Endometrium (tissue), 2 donors: ENCODE results near the gene MOCS2.

ENCODE experiments used
- FAIRE-seq: peaks from 2 replicates; lab custom pipeline; 2012; peaks lifted over from hg19 to GRCh38; lab: Jason Lieb, UNC
- donor health status: control.
- donor health status: control.

MOCS2 gene

DNA sequence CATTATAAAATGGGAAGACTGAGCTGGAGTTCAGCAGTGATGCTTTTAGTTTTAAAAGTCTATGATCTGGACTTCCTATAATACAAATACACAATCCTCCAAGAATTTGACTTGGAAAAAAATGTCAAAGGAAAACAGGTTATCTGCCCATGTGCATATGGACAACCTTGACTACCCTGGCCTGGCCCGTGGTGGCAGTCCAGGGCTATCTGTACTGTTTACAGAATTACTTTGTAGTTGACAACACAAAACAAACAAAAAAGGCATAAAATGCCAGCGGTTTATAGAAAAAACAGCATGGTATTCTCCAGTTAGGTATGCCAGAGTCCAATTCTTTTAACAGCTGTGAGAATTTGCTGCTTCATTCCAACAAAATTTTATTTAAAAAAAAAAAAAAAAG, 17.3 kb downstream of the MOCS2 start:
- no peak for FAIRE-seq

DNA sequence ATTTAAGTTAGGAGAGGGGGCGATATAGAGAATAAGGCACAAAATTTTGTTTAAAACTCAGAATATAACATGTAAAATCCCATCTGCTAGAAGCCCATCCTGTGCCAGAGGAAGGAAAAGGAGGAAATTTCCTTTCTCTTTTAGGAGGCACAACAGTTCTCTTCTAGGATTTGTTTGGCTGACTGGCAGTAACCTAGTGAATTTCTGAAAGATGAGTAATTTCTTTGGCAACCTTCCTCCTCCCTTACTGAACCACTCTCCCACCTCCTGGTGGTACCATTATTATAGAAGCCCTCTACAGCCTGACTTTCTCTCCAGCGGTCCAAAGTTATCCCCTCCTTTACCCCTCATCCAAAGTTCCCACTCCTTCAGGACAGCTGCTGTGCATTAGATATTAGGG, 18.3 kb downstream of the MOCS2 start:
- FAIRE-seq = no peak

DNA sequence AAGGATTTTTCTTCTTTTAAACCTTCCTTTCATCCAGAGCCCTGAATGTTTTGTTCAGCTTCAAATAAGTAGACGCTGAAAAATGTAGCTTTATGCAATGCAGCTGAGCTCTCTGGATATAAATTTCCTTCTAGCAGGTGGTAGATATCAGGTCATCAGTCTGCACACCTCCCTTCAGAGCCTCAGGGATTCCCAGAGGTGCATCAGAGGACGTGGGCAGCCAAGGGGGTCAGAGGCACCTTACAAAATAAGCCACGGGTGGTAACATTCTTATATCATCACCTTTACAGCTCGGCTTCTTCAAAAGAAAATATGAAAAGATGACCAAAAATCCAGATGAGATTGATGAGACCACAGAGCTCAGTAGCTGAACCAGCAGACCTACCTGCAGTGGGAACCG, 19.3 kb downstream of the MOCS2 start:
- no peak for FAIRE-seq

DNA sequence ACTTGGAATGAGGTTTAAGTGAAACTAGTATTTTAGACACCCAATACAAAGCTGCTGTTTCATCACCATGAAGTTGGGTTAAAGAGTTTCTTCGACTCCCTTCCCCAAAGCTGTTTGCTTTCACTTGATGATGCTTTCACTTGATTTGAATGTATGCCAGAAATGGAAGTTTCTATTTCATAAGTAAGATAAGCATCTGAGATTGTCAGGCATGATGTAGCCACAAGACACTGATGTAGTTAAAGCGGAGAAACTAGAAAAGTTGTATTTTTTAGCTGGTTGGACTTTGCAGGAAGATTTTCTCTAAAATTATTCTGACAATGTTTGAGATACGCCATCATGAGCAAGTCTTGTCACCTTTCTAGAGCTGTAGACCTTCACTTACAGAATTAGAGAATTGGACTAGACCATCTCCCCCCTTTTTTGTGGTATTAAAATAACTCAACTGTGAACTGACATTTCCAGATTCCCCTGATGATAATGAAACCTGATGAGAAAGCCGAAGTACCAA, 20.0 kb downstream of the MOCS2 start:
- FAIRE-seq = no peak

DNA sequence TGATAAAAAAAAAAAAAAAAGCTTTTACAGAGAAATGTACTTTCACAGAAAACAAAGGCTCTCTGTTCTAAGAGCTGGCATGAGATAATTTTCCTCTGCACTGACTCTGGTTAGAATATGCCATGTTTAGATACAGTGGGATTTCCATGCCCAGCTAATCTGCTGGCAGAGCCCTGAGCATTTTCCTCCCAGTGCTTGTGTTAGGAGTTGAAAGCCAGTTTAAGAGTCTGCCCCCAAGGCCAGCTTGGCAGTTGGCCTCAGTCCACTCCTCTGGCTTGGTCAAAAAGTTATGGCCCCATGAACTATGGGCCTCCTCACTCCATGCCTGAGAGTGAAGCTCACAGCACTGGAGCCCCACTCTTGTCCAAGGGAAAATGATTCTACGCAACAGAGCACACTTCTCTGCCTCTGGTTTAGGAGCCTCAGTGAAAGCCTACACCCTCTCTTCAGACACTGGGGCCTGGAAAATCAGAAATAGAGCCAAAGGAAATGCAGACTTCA, 21.9 kb downstream of the MOCS2 start:
- no peak for FAIRE-seq

DNA sequence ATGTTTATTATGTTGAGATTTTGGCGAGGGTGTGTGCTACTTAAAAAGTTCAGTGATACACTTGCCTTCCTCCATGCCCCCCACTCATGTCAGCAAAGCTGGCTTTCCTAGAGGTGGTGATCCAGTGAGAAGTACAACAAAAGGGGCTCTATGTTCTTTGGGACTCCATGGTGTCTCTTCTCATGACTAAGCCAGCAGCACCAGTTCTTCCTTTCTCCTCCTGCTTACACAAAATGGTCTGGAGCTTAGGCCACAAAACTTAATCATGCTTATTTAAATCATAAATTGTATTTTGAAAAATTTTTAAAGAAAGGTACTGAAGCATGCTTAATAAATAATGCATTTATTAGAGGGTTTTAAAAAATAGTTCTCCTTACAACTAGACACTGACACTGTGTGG, 22.4 kb downstream of the MOCS2 start:
- FAIRE-seq = no peak

DNA sequence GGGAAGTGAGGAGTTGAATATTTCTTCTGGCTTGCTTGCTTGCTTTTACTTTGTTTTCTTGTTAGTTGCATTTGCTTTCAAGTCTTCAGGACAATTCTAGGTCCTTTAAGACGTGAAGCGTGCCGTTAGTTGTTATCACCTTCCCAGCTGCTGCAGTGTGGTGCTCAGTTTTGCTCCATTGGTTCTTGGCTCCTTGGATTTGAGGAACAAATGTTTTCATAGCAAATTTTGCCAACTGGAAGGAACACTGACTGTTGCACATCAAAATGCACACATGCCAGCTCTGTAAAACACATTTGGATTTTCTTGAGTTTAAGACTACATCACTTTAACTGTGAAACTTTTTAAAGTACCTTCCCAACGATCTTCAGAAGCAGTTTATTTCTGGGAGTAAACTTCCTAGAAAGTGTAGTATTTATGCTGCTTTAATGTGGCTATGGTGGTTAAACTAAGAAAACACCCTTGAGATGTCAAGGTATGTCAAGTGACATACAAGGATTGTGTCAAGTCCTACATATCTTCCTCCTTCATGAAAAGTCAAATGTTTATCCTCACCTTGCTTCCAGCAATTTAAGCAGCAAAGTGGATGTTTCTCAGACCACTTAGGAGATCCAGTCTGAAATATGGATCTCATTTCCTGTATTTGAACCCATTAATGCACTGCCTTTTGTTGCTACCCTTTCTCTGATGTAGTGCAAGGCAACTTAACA, 24.9 kb downstream of the MOCS2 start:
- no peak for FAIRE-seq

DNA sequence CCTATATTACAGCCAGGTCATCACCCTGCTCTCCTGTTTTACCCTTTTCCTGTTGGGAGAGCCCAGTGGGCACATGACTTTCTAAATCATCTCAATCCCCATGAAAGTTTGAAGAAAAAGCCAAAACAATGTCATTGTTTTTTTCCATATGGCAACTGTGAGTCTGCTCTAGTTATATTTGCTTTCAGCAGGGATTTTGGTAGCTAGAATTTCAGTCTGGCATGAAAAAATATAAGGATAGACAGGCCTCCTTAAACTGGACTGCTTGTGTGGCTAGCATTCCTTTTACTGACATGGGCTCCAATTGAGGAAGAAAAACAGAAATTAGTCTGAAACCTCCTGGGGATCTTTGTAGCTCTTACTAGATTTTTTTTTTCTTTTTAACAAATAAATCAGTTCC, 25.6 kb downstream of the MOCS2 start:
- FAIRE-seq = no peak

DNA sequence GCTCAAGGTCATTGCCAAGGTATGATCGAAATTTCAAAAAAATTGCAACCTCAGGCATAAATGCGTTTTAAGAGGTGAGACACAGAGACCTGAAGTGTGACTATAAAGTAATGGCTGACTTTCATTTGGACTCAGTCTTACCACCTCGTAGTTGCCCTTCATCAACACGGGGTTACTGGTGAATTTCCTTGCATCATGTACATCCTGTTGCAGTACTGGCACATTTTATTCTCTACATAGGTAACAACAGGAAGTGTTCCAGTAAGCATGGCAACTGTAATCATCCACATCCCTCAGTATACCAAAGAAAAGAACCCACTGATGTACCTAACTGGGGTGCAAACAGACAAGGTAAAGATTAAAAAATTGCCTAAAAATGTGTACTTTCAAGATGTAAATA, 29.3 kb downstream of the MOCS2 start:
- FAIRE-seq = no peak

DNA sequence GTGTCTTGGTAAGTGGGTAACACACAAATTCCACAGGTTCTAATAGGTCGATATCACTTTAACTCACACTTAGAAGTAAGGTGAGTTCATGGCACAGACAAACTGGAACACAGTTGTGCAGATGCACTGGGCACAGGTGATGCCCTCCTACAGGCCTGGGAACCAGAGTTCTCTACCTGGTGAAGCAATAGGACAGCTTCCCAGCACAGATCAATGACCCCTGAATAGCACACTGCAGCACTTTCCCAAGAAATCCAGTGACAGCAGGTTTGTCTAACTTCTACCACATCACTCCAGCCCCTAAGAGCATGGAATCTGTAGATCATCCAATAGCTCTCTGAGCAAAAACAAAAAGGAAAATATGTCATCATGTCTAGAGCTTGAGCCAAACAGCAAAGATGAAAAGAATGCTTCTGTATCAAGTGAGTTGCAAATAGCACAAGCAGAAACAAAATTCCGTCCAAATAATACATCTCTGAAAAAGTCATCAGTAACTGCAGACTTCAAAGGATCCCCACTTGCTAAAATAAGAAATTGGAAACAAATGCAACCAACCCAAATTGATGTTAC, 33.5 kb downstream of the MOCS2 start:
- no peak for FAIRE-seq

DNA sequence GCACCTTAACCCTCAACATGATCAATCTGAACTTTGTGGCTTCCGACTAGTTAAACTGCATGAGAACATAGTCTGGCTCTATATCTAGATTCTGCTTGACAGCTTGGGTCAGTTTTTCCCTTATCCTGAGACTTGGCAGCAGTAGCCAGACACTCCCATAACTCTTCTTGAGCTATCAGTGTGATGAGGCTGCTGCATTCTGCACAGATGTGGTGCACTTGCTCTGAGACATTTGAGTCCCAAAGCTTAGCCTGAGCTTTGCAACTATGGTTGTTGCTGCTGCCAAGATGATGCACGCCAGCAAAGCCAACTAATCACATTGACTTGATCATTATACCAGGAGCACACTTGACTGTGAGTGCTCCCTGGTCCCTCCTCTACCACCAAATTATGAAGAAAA, 36.2 kb downstream of the MOCS2 start:
- FAIRE-seq = no peak

DNA sequence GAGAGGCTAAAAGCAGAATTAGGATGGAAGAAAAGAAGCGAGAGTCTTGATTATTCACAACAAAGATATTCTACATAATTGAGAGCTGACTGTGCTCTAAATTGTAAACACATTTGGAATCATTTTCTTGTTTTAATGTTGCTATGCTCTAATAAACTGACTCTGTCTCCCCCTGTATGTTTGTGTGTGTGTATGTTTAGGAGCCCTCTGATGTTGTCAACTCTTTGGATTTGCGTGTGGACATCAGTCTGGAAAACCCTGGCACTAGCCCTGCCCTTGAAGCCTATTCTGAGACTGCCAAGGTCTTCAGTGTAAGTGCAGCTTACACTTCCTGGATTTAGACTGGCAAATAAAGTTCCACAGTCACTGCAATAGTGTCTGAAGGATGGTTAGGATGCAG, 37.8 kb downstream of the MOCS2 start:
- FAIRE-seq = no peak

DNA sequence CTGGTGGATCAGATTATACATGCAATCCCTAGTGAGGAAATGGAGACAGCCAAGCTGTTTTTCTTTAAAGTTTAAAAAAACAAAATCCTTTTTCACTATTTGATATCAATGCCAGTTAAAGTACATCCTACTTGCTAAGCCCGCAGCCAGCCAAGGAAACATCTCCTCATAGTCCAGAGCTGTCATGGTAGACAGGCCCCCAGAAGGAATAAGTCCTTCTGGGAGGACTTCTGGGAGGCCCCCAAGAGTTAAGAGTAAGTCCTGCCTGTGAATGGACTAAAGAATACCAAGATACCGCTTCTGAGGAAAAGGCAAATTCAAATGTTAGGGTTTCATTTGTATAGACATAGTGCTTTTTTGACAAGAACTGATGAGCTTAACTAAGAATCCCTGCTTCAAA, 38.3 kb downstream of the MOCS2 start:
- no peak for FAIRE-seq

DNA sequence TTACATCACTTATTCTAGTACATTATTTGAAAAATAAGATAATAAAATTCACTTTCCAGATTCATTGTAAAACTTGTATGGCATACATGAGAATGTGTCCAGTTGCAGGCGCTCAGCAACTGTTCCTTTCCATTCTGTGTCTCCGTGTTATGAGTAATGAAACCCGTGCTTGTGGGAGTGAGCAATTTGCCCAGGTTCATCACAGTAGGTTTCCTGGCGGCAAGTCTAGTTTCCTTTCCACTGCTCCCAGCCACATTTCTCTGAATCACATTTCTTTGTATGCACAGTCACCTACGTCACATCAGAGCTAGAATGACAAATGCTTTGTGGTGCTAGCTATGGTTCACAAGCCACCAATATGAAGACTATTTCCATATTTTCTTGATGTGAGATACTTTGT, 39.9 kb downstream of the MOCS2 start:
- no peak for FAIRE-seq

DNA sequence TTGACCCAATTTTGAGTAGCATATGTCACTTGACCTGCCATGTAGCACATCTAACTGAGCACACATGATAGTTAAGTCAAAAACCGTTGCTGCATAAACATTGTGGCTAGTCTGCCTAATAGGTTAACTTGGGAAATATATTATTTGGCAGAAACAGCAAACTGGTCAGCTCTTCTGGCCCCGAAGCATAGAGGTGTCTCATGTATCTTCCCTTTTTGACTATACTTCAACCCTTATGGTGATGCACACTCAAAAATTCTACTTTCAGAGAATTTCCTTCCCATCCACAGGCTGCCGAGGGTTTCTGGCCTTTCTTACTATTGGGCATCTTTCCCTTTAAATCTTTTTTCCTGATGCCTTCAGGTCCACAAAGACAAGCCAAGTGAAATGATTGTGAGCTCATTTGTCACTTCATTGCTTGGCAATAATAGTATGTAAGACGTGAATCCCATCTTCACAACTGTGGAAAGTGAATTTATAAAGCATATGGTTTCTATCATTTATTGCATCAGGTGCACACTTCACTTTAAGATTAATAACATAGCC, 41.2 kb downstream of the MOCS2 start:
- FAIRE-seq = no peak

DNA sequence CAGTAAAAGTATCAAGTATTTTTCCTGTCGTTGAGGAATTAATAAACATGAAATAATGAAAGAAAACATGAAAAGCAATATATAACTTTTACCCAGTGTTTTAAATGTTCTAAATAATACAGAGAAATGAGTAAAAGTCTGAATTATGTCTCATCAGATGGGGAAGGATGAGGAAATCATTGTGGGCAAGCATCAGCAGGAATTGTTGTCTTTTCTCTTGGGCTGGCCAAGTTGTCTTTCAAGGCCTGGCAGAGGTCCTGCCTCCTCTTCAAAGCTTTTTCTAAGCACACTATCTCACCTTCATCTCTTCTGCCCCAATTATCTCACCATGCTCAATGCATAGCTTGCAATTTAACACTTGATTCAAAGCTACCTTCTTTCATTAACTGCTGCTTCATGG, 41.9 kb downstream of the MOCS2 start:
- FAIRE-seq = no peak

DNA sequence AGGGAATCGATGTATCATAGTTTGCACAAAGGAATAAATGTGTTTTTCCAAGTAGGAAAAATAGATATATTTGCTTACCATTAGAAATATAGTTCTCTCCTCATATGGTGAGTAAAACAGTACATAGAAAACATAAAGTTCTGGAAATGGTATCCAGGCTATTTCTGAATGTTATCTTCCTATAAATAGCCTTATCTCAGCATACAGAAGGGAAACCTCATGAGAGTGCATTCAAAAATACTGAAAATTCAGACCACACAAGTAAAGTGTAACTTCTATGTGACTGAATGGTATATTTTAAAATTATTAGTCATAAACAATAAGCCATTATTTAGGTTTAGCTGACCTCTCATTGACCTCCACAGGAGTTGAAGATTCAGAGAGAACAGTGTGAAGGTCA, 43.5 kb downstream of the MOCS2 start:
- FAIRE-seq = no peak

DNA sequence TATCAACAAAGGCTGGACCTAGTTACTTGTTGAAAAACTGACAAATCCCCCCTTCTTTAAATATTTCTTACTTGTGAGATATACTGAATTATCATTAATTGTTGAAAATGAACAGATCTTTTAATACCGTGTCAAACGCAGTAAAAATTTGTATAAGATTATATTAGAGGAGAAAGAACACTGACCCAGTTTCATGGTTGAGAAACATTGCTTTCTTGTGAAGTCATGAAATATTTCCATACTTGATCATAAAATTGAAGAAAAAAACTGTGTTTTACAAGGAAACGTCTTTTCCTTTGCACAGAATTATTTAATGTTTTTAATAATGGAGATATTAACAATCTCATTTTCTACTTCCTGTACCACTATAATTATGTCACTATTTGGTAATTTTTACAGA, 45.8 kb downstream of the MOCS2 start:
- no peak for FAIRE-seq

DNA sequence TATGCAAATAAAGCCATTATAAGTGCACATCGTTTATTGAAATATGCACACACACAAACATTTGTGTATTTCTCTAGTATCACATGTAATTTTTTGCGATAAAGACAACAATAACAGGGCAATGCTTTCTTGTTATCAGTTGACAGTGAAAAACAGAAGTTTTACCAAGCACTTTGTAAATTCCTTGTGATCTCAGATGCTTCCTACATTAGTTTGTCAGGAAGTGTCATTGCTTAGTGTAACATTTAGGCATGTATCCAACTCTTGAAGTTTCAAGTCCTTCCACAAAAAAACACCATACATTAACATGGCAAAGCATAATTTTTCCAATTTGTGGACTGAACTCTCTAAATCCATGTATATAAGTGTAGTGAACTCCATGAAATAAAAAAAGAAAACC, 46.4 kb downstream of the MOCS2 start:
- no peak for FAIRE-seq

DNA sequence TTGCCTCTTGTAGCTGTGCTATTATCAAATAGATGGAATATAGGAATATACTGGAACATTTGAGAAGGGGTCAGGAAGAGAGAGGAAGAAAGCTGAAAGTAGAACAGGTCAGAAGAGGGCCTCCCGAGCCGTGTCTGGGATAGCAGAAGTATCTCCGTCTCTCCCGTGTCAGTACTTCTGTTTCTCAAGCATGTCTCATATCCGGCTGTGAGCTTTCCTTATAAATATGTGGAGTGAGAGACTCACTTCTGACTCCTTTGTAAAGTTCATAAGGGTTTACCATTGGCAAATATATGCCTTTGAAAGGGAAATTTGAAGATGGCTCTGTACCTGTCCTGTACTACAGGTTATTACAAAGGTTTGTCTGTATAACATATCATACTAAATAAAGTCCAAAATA, 50.3 kb downstream of the MOCS2 start:
- no peak for FAIRE-seq

DNA sequence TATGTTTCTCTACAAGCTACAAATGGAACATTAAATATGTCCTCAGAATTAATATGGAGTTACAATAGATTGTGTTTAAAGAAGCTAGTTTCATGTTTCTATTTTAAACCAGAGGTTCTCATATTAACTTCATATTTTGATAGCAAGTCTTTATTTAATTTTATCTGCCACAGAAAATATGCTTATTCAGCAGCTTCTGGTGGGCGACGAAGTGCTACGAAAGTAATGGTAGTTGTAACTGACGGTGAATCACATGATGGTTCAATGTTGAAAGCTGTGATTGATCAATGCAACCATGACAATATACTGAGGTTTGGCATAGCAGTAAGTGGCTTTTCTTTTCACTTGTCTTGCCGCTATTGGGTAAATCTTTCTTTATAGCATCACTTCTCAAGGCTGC, 54.2 kb downstream of the MOCS2 start:
- FAIRE-seq = no peak

DNA sequence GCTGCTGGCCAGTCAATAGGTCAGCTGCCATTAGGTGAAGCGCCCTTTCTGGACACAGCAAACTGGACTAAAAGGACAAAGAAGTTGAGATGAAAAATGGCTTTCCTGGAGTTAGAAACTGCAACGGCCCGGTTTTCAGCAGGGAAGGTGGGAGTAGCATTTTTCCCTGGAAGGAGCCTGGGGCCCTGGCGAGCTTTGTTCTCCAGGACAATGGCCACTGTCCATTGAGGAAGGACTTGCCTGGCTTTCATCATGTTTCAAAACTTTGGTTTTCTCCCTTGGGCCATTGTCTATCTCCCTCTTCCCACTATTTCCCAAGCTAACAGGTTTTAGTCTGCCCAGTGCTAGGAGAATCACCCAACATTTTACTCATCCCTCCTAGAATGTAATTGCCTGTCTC, 56.2 kb downstream of the MOCS2 start:
- FAIRE-seq = no peak

DNA sequence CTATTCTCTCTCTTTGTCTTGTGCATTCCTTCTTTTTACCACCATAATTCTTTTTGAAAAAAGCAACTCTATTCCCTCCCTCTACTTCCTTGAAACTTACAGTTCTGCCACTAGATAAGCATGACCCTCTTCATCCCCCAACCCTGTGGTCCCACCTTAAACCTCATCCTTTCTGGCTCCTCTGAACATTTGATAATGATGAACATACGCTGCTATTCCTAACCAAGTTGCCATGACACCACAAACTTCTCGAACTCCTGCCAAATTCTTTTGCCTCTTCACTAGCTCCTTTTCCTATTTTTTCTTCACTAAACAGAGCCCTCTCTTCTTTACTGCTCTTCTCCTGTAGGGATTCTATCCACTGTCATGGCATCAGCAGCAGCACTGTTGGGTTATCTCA, 57.1 kb downstream of the MOCS2 start:
- FAIRE-seq = no peak

DNA sequence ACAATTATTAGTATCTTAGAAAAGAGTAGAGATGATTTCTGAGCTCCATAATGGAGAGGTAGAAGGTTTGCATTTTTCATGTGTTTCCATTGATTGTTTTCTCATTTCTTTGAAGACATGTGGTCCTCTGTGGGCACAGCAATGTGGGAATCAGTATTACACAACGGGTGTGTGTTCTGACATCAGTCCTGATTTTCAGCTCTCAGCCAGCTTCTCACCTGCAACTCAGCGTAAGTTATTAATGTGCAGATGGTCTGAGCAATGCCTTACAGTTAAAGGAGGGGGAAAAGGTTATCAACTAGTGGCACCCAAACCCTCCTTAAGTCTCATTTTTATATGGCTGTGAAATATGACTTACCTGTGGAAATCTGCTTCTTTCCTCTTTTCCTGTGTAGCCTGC, 61.3 kb downstream of the MOCS2 start:
- no peak for FAIRE-seq
